CD14-positive monocyte (primary cell): Measurements from ENCODE around the gene DSTN. TPM values are rescaled to one million over a fixed set of nuclear protein-coding genes. Genes with fewer than 3 reads are reported as not detected.
A peak's percentile ranks its signal among the peaks of the same experiment; 100 is the strongest.

Experiments used
- DNase-seq, 3 donors: peaks; one replicate each; pipeline ENCODE4 v3.0.0-alpha.2; 2011 to 2022
- H2AFZ ChIP-seq: 2 replicates; pipeline ENCODE4 v1.6.0; 2012; ENCODE audit warnings: mild to moderate bottlenecking, low read depth, low read length, inconsistent platforms; ENCODE audit not compliant: insufficient read depth, poor library complexity, severe bottlenecking
- H3K27ac ChIP-seq, 2 donors: 1 replicate in 1 of 2; 2 replicates in 1 of 2; pipeline ENCODE4 v1.5.1; 2012 to 2013; ENCODE audit warnings: low read length in 2 of 2, control low read depth in 1 of 2, inconsistent platforms in 1 of 2, low read depth in 1 of 2, mild to moderate bottlenecking in 1 of 2
- H3K27me3 ChIP-seq, 2 donors: one replicate each; pipeline versions ENCODE4 v1.6.0 to v1.6.1; 2011 to 2013; ENCODE audit warnings: low read length in 2 of 2; ENCODE audit not compliant: control insufficient read depth in 2 of 2, insufficient read depth in 2 of 2
- H3K36me3 ChIP-seq, 2 donors: replicated peaks in 1 of 2; 1 replicate in 1 of 2; 2 replicates in 1 of 2; pipeline versions ENCODE4 v1.5.1 to v1.6.1; 2012 to 2013; ENCODE audit warnings: low read length in 2 of 2, control low read depth in 1 of 2, inconsistent platforms in 1 of 2, mild to moderate bottlenecking in 1 of 2; ENCODE audit not compliant: insufficient read depth in 2 of 2, control insufficient read depth in 1 of 2
- H3K4me1 ChIP-seq, 2 donors: 1 replicate in 1 of 2; 2 replicates in 1 of 2; pipeline versions ENCODE4 v1.5.1 to v1.6.1; 2012 to 2013; ENCODE audit warnings: low read length in 2 of 2, control low read depth in 1 of 2, inconsistent platforms in 1 of 2, mild to moderate bottlenecking in 1 of 2, moderate library complexity in 1 of 2; ENCODE audit not compliant: insufficient read depth in 2 of 2, control insufficient read depth in 1 of 2
- H3K4me2 ChIP-seq: replicated peaks from 2 replicates; pipeline ENCODE3; 2012; ENCODE audit warnings: low read length, moderate library complexity, mild to moderate bottlenecking; ENCODE audit not compliant: poor library complexity, severe bottlenecking; ENCODE audit errors: extremely low read depth
- H3K4me3 ChIP-seq, 3 experiments: fragments of 200-600 bp in 1 of 3; sonication (generic) in 1 of 3; replicated peaks in 1 of 3; 1 replicate in 2 of 3; 2 replicates in 1 of 3; pipeline ENCODE4 v1.5.1; 2011 to 2013; ENCODE audit warnings: low read length in 3 of 3, mild to moderate bottlenecking in 3 of 3, control low read depth in 2 of 3, low read depth in 2 of 3, inconsistent platforms in 1 of 3, moderate library complexity in 1 of 3
- H3K79me2 ChIP-seq: 2 replicates; pipeline ENCODE4 v1.6.0; 2012; ENCODE audit warnings: mild to moderate bottlenecking, control low read depth, inconsistent platforms, low read length, moderate library complexity; ENCODE audit not compliant: insufficient read depth
- H3K9ac ChIP-seq: 2 replicates; pipeline ENCODE4 v1.6.0; 2017; ENCODE audit warnings: low read length, mild to moderate bottlenecking; ENCODE audit not compliant: insufficient read depth, poor library complexity, severe bottlenecking
- H3K9me3 ChIP-seq, 2 donors: replicated peaks in 1 of 2; 1 replicate in 1 of 2; 2 replicates in 1 of 2; pipeline versions ENCODE4 v1.5.1 to v1.6.1; 2012 to 2013; ENCODE audit warnings: low read length in 2 of 2, control low read depth in 1 of 2; ENCODE audit not compliant: control insufficient read depth in 1 of 2, insufficient read depth in 1 of 2
- H4K20me1 ChIP-seq: 2 replicates; pipeline ENCODE4 v1.6.0; 2012; ENCODE audit warnings: mild to moderate bottlenecking, low read length, control low read depth, moderate library complexity; ENCODE audit not compliant: insufficient read depth
- H3K27ac Mint-ChIP-seq, 7 donors: one replicate each; pipeline ENCODE4 v1.8.0; 2020; ENCODE audit warnings: mild to moderate bottlenecking in 7 of 7, mixed read lengths in 7 of 7, moderate library complexity in 6 of 7, inconsistent platforms in 2 of 7
- H3K27me3 Mint-ChIP-seq, 3 donors: one replicate each; pipeline ENCODE4 v1.8.0; 2021 to 2022; ENCODE audit warnings: low read depth in 3 of 3, mild to moderate bottlenecking in 3 of 3, mixed read lengths in 3 of 3, moderate library complexity in 3 of 3, inconsistent platforms in 1 of 3
- H3K36me3 Mint-ChIP-seq, 2 donors: one replicate each; pipeline ENCODE4 v1.8.0; 2020; ENCODE audit warnings: mixed read lengths in 2 of 2, inconsistent platforms in 1 of 2, mild to moderate bottlenecking in 1 of 2
- H3K4me1 Mint-ChIP-seq: one replicate; pipeline ENCODE4 v1.8.0; 2020; ENCODE audit warnings: mild to moderate bottlenecking, mixed read lengths
- H3K4me3 Mint-ChIP-seq, 2 donors: one replicate each; pipeline ENCODE4 v1.8.0; 2020; ENCODE audit warnings: mild to moderate bottlenecking in 2 of 2, mixed read lengths in 2 of 2, moderate library complexity in 1 of 2
- H3K9me3 Mint-ChIP-seq, 7 donors: one replicate each; pipeline ENCODE4 v1.8.0; 2020 to 2022; ENCODE audit warnings: mixed read lengths in 7 of 7, mild to moderate bottlenecking in 6 of 7, moderate library complexity in 6 of 7, inconsistent platforms in 2 of 7
- CTCF ChIP-seq: fragments of 200-600 bp; IDR thresholded peaks from one replicate; pipeline ENCODE4 v1.8.0; 2022; ENCODE audit warnings: antibody characterized with exemption, mild to moderate bottlenecking
- WGBS: methylation state at CpG from one replicate; pipeline ENCODE4 v1.1.5; 2013; ENCODE audit warnings: missing lambda C conversion rate; ENCODE audit not compliant: insufficient coverage; 5-methylcytosine and 5-hydroxymethylcytosine counted together
- intact Hi-C, 2 donors: fragments of 100-400 bp; cut with micrococcal nuclease; formaldehyde crosslinking; loops; one replicate each; pipeline versions ENCODE4 v1.15.0 to v1.15.1; 2023
- polyA plus RNA-seq, 3 donors: library from polyadenylated mRNA; depleted of rRNA in 1 of 3; unstranded in 2 of 3; stranded (reverse) in 1 of 3; fragments of 300-500 nt in 2 of 3; fragments of >200 nt in 1 of 3; fragmentation: Illumina TruSeq in 2 of 3; gene quantifications; 1 replicate in 2 of 3; 2 replicates in 1 of 3; pipeline ENCODE4 v1.2.3, GENCODE V29; 2012 to 2021

The DSTN gene
- polyA plus RNA-seq, 3 donors = 15.6 to 63.8 (median 58.4) TPM

GRCh38 chr20:17635332-17636244, 65.7 kb downstream of the DSTN start:
- no peaks in the 10 kb centered on the region for H3K79me2 ChIP-seq
- 72% methylated on average over 23 of the region's 25 CpGs for WGBS
- H3K4me3 ChIP-seq = no peak overlapping the region
- H3K36me3 ChIP-seq = peaks cover 84 to 100% of the 10 kb centered on the region in 2 donors
- peaks cover 0 to 1% (median 0%) of the 10 kb centered on the region in 3 donors for H3K27me3 Mint-ChIP-seq
- TF ChIP-seq CTCF = no peak
- peaks cover 72 to 97% of the 10 kb centered on the region in 2 donors for H3K36me3 Mint-ChIP-seq
- intact Hi-C loops = no loop called here
- no peak for DNase-seq
- H2AFZ ChIP-seq = no peak overlapping the region
- peaks cover 20% of the 10 kb centered on the region for H3K4me1 Mint-ChIP-seq
- H3K9me3 Mint-ChIP-seq = no peaks in the 10 kb centered on the region
- peak overlapping the region; percentile 32 for H3K9ac ChIP-seq
- no peaks in the 10 kb centered on the region for H3K9me3 ChIP-seq
- H3K27me3 ChIP-seq = no peaks in the 10 kb centered on the region
- peaks cover 12 to 13% of the 10 kb centered on the region in 2 donors for H3K4me1 ChIP-seq
- peaks cover 20% of the 10 kb centered on the region for H4K20me1 ChIP-seq
- H3K4me2 ChIP-seq = no peak overlapping the region
- H3K4me3 Mint-ChIP-seq = no peak overlapping the region
- peak overlapping the region; percentile 51 to 70 for H3K27ac ChIP-seq
- peak overlapping the region in 6 of 7 donors; percentile 9 to 93 (median 74) for H3K27ac Mint-ChIP-seq

GRCh38 chr20:17636523-17637412, 66.9 kb downstream of the DSTN start:
- H4K20me1 ChIP-seq = peaks cover 28% of the 10 kb centered on the region
- peaks cover 12 to 13% of the 10 kb centered on the region in 2 donors for H3K4me1 ChIP-seq
- no peak overlapping the region for H3K4me3 Mint-ChIP-seq
- H3K27ac ChIP-seq = no peak overlapping the region
- H3K27me3 ChIP-seq = no peaks in the 10 kb centered on the region
- DNase-seq = no peak
- H3K27me3 Mint-ChIP-seq = peaks cover 0 to 1% (median 0%) of the 10 kb centered on the region in 3 donors
- H2AFZ ChIP-seq = no peak overlapping the region
- no peaks in the 10 kb centered on the region for H3K9me3 ChIP-seq
- H3K79me2 ChIP-seq = no peaks in the 10 kb centered on the region
- no peak overlapping the region for H3K4me3 ChIP-seq
- no peaks in the 10 kb centered on the region for H3K9me3 Mint-ChIP-seq
- WGBS = 91% methylated on average over 23 of the region's 24 CpGs
- intact Hi-C loops = no loop called here
- no peak overlapping the region for H3K9ac ChIP-seq
- no peak overlapping the region for H3K4me2 ChIP-seq
- H3K36me3 ChIP-seq = peaks cover 84 to 100% of the 10 kb centered on the region in 2 donors
- no peak for TF ChIP-seq CTCF
- H3K36me3 Mint-ChIP-seq = peaks cover 66 to 96% of the 10 kb centered on the region in 2 donors
- H3K4me1 Mint-ChIP-seq = peaks cover 20% of the 10 kb centered on the region
- H3K27ac Mint-ChIP-seq = peak overlapping the region in 1 of 7 donors; percentile 49
